ENCODE data around the gene PRND. TPM values are rescaled to one million over a fixed set of nuclear protein-coding genes. Genes with fewer than 3 reads are reported as not detected.
A peak's percentile ranks its signal among the peaks of the same experiment; 100 is the strongest.

PRND gene
- polyA plus RNA-seq, 2 of the 4 experiments (the other 2 are of a cell fraction), result not detected

DNA sequence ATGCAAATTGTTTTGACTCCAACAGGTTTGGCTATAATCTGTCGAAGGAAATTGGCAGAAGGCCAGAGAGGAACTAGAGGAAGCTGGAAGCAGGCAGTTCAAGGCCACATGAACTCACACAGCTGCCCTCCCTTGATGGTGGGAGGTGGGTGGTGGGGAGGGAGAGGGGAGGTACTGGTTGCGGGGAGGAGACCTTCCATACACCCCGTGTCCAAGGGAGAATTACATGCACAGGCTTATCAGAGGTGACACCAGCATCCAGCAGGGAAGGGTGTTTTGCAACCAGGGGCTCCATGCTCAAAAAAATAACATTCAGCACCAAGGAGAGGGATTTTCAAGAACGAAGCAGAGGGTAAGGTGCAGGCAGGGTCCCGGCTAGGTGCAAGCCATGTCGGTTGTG lies 9.1 kb downstream of the PRND start:
- CTCF ChIA-PET, result interaction anchor here (2.3 to 11.8 kb wide), 4 partner anchors 8 to 122 kb away, joined by 7 to 132 read pairs (median 16); partner anchors contain the start of gene PRND
- H3K4me1 ChIP-seq, result peaks cover 6% of the 10 kb centered on the region; the same call in 1 of the 3 replicates
- POLR2A ChIA-PET, result no interaction called here
- no peak for ATAC-seq
- no peak for TF ChIP-seq TFCP2L1 (CRISPR knock-in tag; IDR thresholded peaks at IDR 0.05)
- TF ChIP-seq, protein P1, sequence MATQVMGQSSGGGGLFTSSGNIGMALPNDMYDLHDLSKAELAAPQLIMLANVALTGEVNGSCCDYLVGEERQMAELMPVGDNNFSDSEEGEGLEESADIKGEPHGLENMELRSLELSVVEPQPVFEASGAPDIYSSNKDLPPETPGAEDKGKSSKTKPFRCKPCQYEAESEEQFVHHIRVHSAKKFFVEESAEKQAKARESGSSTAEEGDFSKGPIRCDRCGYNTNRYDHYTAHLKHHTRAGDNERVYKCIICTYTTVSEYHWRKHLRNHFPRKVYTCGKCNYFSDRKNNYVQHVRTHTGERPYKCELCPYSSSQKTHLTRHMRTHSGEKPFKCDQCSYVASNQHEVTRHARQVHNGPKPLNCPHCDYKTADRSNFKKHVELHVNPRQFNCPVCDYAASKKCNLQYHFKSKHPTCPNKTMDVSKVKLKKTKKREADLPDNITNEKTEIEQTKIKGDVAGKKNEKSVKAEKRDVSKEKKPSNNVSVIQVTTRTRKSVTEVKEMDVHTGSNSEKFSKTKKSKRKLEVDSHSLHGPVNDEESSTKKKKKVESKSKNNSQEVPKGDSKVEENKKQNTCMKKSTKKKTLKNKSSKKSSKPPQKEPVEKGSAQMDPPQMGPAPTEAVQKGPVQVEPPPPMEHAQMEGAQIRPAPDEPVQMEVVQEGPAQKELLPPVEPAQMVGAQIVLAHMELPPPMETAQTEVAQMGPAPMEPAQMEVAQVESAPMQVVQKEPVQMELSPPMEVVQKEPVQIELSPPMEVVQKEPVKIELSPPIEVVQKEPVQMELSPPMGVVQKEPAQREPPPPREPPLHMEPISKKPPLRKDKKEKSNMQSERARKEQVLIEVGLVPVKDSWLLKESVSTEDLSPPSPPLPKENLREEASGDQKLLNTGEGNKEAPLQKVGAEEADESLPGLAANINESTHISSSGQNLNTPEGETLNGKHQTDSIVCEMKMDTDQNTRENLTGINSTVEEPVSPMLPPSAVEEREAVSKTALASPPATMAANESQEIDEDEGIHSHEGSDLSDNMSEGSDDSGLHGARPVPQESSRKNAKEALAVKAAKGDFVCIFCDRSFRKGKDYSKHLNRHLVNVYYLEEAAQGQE (IDR thresholded peaks at IDR 0.05), result peak; percentile 83
- FAIRE-seq, result no peak
- no peak for DNase-seq (ENCODE audit: low read depth in 1 of 2, low spot score in 1 of 2)
- H3K4me2 ChIP-seq, result no peak overlapping the region
- no peak overlapping the region for H3K4me3 ChIP-seq
- no peaks in the 10 kb centered on the region for H3K9me3 ChIP-seq
- 27% methylated on average over 6 of the region's 6 CpGs for WGBS (ENCODE audit: missing lambda C conversion rate)
- H3K27ac ChIP-seq, result no peak overlapping the region

DNA sequence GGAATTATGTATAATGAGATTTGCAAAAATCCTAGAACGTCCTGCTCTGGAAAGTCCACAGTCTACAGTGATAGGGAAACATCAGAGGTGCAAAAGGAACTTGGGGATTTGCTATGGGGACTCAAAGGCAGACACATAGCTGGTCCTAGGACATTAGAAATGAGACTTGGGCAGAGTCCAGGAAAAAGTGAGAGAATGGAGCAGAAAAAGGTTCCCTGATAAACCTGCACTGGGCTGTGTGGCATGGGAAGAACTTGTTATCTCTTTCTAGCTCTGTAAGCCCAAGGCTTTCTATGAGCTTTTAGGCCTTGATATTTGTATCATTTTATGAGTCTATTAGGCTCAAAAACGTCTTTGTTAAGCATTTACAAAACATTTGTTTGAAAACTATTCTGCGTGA lies 15.2 kb downstream of the PRND start:
- H3K4me1 ChIP-seq, result no peaks in the 10 kb centered on the region
- DNase-seq (ENCODE audit: low read depth in 1 of 2, low spot score in 1 of 2) (no peak), FAIRE-seq (no peak), ATAC-seq (no peak)
- ChIA-PET POLR2A (no interaction called here), CTCF (interaction anchor here (0.6 to 11.8 kb wide), 13 partner anchors 9 to 365 kb away, joined by 3 to 132 read pairs (median 4); partner anchors contain the start of gene PRND)
- no peak for TF ChIP-seq ZFP36 (IDR thresholded peaks at IDR 0.05; ENCODE audit: borderline replicate concordance, partially characterized antibody)
- H3K27ac ChIP-seq, result no peak overlapping the region
- 43% methylated on average over 3 of the region's 3 CpGs for WGBS (ENCODE audit: missing lambda C conversion rate)
- peaks cover 6% of the 10 kb centered on the region; the same call in 2 of the 3 replicates for H3K9me3 ChIP-seq
- no peak overlapping the region for H3K4me3 ChIP-seq
- H3K4me2 ChIP-seq, result no peak overlapping the region

DNA sequence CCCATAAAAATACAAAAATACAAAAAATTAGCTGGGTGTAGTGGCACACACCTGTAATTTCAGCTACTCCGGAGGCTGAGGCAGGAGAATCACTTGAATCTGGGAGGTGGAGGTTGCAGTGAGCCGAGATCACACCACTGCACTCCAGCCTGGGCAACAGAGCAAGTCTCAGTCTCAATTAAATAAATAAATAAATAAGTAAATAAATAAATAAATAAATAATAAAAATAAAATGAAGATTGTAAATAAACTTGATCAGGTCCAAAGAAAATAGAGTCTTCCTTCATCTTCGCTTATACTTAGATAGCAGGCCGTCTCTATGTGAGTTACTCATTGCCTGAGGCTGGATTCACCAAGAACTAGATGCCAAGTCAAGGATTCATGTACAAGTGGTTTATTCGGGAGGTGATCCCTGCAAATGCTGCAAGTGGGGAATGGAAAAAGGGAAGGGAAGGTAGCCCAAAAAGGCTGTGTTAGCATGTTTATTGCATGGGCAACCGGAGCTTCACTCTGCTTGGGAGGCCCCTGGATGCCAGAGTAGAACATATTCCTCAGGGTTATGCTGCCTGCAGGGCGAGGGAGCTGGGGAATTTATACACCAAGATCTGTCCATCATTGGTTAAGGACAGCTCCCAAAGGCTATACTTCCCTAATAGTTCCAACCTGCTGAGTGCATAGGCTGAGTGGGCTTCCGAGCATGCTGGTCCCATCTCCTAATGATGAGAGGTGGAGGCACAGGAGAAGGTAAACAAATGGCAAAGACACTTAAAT lies 16.3 kb downstream of the PRND start:
- Histone ChIP-seq H3K4me2 (no peak overlapping the region), H3K27ac (no peak overlapping the region), H3K4me3 (no peak overlapping the region), H3K4me1 (no peaks in the 10 kb centered on the region), H3K9me3 (peaks cover 6% of the 10 kb centered on the region; the same call in 2 of the 3 replicates)
- no peak for FAIRE-seq
- no peak for ATAC-seq
- TF ChIP-seq HOXB13 (CRISPR knock-in tag; IDR thresholded peaks at IDR 0.05; ENCODE audit: low read depth) (no peak), ZC3H11A (IDR thresholded peaks at IDR 0.05) (peak; percentile 76)
- TF ChIP-seq, protein P2, sequence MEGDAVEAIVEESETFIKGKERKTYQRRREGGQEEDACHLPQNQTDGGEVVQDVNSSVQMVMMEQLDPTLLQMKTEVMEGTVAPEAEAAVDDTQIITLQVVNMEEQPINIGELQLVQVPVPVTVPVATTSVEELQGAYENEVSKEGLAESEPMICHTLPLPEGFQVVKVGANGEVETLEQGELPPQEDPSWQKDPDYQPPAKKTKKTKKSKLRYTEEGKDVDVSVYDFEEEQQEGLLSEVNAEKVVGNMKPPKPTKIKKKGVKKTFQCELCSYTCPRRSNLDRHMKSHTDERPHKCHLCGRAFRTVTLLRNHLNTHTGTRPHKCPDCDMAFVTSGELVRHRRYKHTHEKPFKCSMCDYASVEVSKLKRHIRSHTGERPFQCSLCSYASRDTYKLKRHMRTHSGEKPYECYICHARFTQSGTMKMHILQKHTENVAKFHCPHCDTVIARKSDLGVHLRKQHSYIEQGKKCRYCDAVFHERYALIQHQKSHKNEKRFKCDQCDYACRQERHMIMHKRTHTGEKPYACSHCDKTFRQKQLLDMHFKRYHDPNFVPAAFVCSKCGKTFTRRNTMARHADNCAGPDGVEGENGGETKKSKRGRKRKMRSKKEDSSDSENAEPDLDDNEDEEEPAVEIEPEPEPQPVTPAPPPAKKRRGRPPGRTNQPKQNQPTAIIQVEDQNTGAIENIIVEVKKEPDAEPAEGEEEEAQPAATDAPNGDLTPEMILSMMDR (IDR thresholded peaks at IDR 0.05), result no peak
- DNase-seq (ENCODE audit: low read depth in 1 of 2, low spot score in 1 of 2), result no peak
- CTCF ChIA-PET, result interaction anchor here (0.7 to 11.8 kb wide), 15 partner anchors 8 to 455 kb away, joined by 3 to 132 read pairs (median 4); partner anchors contain the start of gene PRND
- POLR2A ChIA-PET, result no interaction called here
- WGBS (ENCODE audit: missing lambda C conversion rate), result 45% methylated on average over 8 of the region's 8 CpGs

DNA sequence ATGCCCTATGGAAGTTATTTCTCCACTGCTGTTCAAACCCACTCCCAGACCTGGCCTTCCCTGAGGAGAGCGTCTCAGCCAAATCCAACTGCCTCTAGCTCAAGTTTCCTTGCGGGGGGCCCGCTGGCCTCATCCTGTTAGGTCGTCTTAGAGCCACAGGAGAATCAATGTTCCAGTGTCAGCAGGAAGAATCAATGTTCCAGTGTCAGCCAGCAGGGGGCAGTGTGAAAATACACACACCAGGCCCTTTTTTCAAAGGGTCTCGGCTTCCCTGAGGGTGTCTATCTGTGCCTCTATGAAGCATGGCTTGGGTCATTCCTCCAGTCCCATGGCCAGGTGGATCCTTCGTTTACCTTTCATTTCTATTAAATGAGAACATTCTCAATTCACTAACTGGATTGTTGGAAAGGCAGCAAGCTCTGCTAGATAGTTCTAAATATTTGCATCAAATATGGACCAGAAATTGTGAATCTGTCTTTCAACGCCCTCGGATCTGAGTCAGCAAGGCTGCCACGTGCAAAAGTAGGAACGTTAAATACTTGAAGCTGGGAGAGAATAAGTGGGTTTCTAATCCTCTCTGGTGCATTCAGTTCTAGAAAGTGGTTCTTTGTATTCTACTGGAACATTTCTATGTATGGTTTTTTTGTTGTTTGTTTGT lies 19.2 kb downstream of the PRND start:
- FAIRE-seq (no peak), ATAC-seq (peak; percentile 72 to 86; a peak in 5 of 6 replicates), DNase-seq (ENCODE audit: low read depth in 1 of 2, low spot score in 1 of 2) (peak; percentile 58 to 66)
- no peak overlapping the region for H3K4me2 ChIP-seq
- ChIA-PET CTCF (interaction anchor here (0.6 to 11.8 kb wide), 54 partner anchors 8 to 504 kb away, joined by 3 to 132 read pairs (median 4); partner anchors contain the start of gene PRND), POLR2A (no interaction called here)
- H3K4me3 ChIP-seq, result no peak overlapping the region
- 2% methylated on average over 10 of the region's 10 CpGs for WGBS (ENCODE audit: missing lambda C conversion rate)
- no peak overlapping the region for H3K27ac ChIP-seq
- H3K9me3 ChIP-seq, result peaks cover 6% of the 10 kb centered on the region; the same call in 2 of the 3 replicates
- H3K4me1 ChIP-seq, result no peaks in the 10 kb centered on the region
- no peak for TF ChIP-seq CHD2 (IDR thresholded peaks at IDR 0.05; ENCODE audit: low read length, partially characterized antibody)
- TF ChIP-seq, protein P2 (IDR thresholded peaks at IDR 0.05), result peak; percentile 89
- TF ChIP-seq SMC3 (IDR thresholded peaks at IDR 0.05), result peak; percentile 64
- TF ChIP-seq, protein P3, sequence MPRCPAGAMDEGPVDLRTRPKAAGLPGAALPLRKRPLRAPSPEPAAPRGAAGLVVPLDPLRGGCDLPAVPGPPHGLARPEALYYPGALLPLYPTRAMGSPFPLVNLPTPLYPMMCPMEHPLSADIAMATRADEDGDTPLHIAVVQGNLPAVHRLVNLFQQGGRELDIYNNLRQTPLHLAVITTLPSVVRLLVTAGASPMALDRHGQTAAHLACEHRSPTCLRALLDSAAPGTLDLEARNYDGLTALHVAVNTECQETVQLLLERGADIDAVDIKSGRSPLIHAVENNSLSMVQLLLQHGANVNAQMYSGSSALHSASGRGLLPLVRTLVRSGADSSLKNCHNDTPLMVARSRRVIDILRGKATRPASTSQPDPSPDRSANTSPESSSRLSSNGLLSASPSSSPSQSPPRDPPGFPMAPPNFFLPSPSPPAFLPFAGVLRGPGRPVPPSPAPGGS (IDR thresholded peaks at IDR 0.05), result no peak
- no peak for TF ChIP-seq ZFP36 (IDR thresholded peaks at IDR 0.05; ENCODE audit: borderline replicate concordance, partially characterized antibody)
- no peak for TF ChIP-seq HOXA7 (CRISPR knock-in tag; IDR thresholded peaks at IDR 0.05)
- TF ChIP-seq POLR2AphosphoS2 (conservative IDR thresholded peaks at IDR 0.05; ENCODE audit: low read length), result no peak
- TF ChIP-seq NR3C1 (IDR thresholded peaks at IDR 0.05), result no peak
- TF ChIP-seq FOXS1 (CRISPR knock-in tag; IDR thresholded peaks at IDR 0.05), result no peak
- peak; percentile 59 to 66 for TF ChIP-seq RAD21 (conservative IDR thresholded peaks at IDR 0.05 in 1 of 2, IDR thresholded peaks at IDR 0.05 in 1 of 2)
- TF ChIP-seq MAFK (IDR thresholded peaks at IDR 0.05; ENCODE audit: partially characterized antibody), result no peak
- TF ChIP-seq MAZ (IDR thresholded peaks at IDR 0.05; ENCODE audit: borderline replicate concordance, low read depth, low read length), result no peak

Data from A549 (cell line).